HL-60 (cell line): Measurements from ENCODE around the gene PTCD1.
A peak's percentile ranks its signal among the peaks of the same experiment; 100 is the strongest.

Source experiments
- GABPA ChIP-seq: IDR thresholded peaks from 2 replicates; pipeline ENCODE4 v1.6.1; 2012; ENCODE audit warnings: low read depth
- POLR2AphosphoS5 ChIP-seq: IDR thresholded peaks from 2 replicates; pipeline ENCODE4 v1.6.1; 2012; ENCODE audit warnings: low read depth
- REST ChIP-seq: IDR thresholded peaks from 2 replicates; pipeline ENCODE4 v1.6.1; 2012; ENCODE audit warnings: low read depth; ENCODE audit not compliant: insufficient replicate concordance
- TF ChIP-seq, protein P1 (sequence below): IDR thresholded peaks from one replicate; pipeline ENCODE4 v1.5.1; 2011; ENCODE audit warnings: low read length, control low read depth, inconsistent platforms; ENCODE audit not compliant: insufficient read depth

GRCh38 chr7:99419323-99420021, 19.1 kb downstream of the PTCD1 start:
- TF ChIP-seq, protein P1, sequence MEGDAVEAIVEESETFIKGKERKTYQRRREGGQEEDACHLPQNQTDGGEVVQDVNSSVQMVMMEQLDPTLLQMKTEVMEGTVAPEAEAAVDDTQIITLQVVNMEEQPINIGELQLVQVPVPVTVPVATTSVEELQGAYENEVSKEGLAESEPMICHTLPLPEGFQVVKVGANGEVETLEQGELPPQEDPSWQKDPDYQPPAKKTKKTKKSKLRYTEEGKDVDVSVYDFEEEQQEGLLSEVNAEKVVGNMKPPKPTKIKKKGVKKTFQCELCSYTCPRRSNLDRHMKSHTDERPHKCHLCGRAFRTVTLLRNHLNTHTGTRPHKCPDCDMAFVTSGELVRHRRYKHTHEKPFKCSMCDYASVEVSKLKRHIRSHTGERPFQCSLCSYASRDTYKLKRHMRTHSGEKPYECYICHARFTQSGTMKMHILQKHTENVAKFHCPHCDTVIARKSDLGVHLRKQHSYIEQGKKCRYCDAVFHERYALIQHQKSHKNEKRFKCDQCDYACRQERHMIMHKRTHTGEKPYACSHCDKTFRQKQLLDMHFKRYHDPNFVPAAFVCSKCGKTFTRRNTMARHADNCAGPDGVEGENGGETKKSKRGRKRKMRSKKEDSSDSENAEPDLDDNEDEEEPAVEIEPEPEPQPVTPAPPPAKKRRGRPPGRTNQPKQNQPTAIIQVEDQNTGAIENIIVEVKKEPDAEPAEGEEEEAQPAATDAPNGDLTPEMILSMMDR: no peak
- TF ChIP-seq REST: no peak
- no peak for TF ChIP-seq GABPA
- TF ChIP-seq POLR2AphosphoS5: 0 out of 2 replicates have a peak, but pooled peaks have one; percentile 15
